Lung microvascular endothelial cell (primary cell): ENCODE results near the gene FRS3. TPM values are rescaled to one million over a fixed set of nuclear protein-coding genes. Genes with fewer than 3 reads are reported as not detected.

Experiments used
- DNase-seq, 2 donors: peaks; one replicate each; pipeline versions ENCODE4 v3.0.0 to v3.0.0-alpha.2; 2010; ENCODE audit warnings: low read depth in 2 of 2
- total RNA-seq: library from RNA; depleted of rRNA; stranded (reverse); fragments of >200 nt; gene quantifications from 2 replicates; pipeline ENCODE4 v1.2.1, GENCODE V29; 2014

Gene FRS3
- total RNA-seq, 1 donor from 2014 or later: 0.60 TPM

- DNase-seq: no peak
Measured at GRCh38 chr6:41728954-41729353, 50.7 kb downstream of the FRS3 start.

- no peak for DNase-seq
Measured at GRCh38 chr6:41728073-41728936, 51.4 kb downstream of the FRS3 start.

- no peak for DNase-seq
Measured at GRCh38 chr6:41727705-41728072, 52.0 kb downstream of the FRS3 start.

GRCh38 chr6:41726876-41727275 lies 52.8 kb downstream of the FRS3 start:
- DNase-seq: no peak

- no peak for DNase-seq
Measured at GRCh38 chr6:41724586-41725501, 54.9 kb downstream of the FRS3 start.

GRCh38 chr6:41724228-41724580 lies 55.5 kb downstream of the FRS3 start:
- peak in 1 of 2 donors; percentile 31 for DNase-seq

- peak; percentile 20 to 83 for DNase-seq
Measured at GRCh38 chr6:41723530-41724227, 56.0 kb downstream of the FRS3 start.

- no peak for DNase-seq
Measured at GRCh38 chr6:41722969-41723529, 56.7 kb downstream of the FRS3 start.

GRCh38 chr6:41721414-41721813 lies 58.3 kb downstream of the FRS3 start:
- no peak for DNase-seq

GRCh38 chr6:41720783-41721182 lies 58.9 kb downstream of the FRS3 start:
- DNase-seq: no peak

GRCh38 chr6:41720262-41720620 lies 59.5 kb downstream of the FRS3 start:
- no peak for DNase-seq

Other genes starting within 250 kb of the FRS3 start
- gene FOXP4, start 233.5 kb downstream of the FRS3 start, total RNA-seq: 3.3 and 4.6 TPM in 2 replicates
- 44.0 and 49.5 TPM in 2 replicates for gene MDFI, start 141.4 kb downstream of the FRS3 start, total RNA-seq
- 5.0 and 6.0 TPM in 2 replicates for gene TFEB, start 44.3 kb downstream of the FRS3 start, total RNA-seq
- not detected in 2 replicates for gene PGC, start 32.5 kb downstream of the FRS3 start, total RNA-seq
- 5.2 and 6.7 TPM in 2 replicates for gene PRICKLE4, start 882 bp upstream of the FRS3 start, total RNA-seq
- 42.5 and 61.2 TPM in 2 replicates for gene TOMM6, start 7.8 kb upstream of the FRS3 start, total RNA-seq
- 1.3 and 1.4 TPM in 2 replicates for gene USP49, start 115.5 kb upstream of the FRS3 start, total RNA-seq
- 19.4 and 22.6 TPM in 2 replicates for gene MED20, start 141.2 kb upstream of the FRS3 start, total RNA-seq
- 12.6 and 15.1 TPM in 2 replicates for gene BYSL, start 141.6 kb upstream of the FRS3 start, total RNA-seq
- gene CCND3, start 161.9 kb upstream of the FRS3 start, total RNA-seq: 37.9 and 39.7 TPM in 2 replicates